ENCODE measurements around the gene RNF212B.
A peak's percentile ranks its signal among the peaks of the same experiment; 100 is the strongest.

RNF212B gene

GRCh38 chr14:23320584-23321571 lies 83.1 kb downstream of the RNF212B start, which contains the start of gene PABPN1 (continued):
- TF ChIP-seq ZNF138 (tag by site-specific recombination; IDR thresholded peaks at IDR 0.05; ENCODE audit: borderline replicate concordance) (no peak), ZSCAN18 (tag by site-specific recombination; IDR thresholded peaks at IDR 0.05) (no peak), ZNF146 (tag by site-specific recombination; IDR thresholded peaks at IDR 0.05) (no peak), ZNF654 (tag by site-specific recombination; IDR thresholded peaks at IDR 0.05; ENCODE audit: low read depth) (no peak), ZNF214 (tag by site-specific recombination; IDR thresholded peaks at IDR 0.05; ENCODE audit: borderline replicate concordance) (no peak), ZNF350 (tag by site-specific recombination; IDR thresholded peaks at IDR 0.05) (no peak), ZNF175 (tag by site-specific recombination; IDR thresholded peaks at IDR 0.05) (no peak), ZNF670 (tag by site-specific recombination; IDR thresholded peaks at IDR 0.05; ENCODE audit: low read depth) (no peak), HOXC10 (CRISPR knock-in tag; IDR thresholded peaks at IDR 0.05) (no peak), ZNF398 (tag by site-specific recombination; IDR thresholded peaks at IDR 0.05) (peak; percentile 51; the same call in 1 of the 2 replicates), MZF1 (tag by site-specific recombination; IDR thresholded peaks at IDR 0.05; ENCODE audit: borderline replicate concordance) (no peak), ZBTB7A (tag by site-specific recombination; IDR thresholded peaks at IDR 0.05; ENCODE audit: low read depth) (no peak; the same call in 1 of the 2 replicates), ZNF132 (tag by site-specific recombination; IDR thresholded peaks at IDR 0.05; ENCODE audit: borderline replicate concordance) (no peak), GLIS1 (tag by site-specific recombination; IDR thresholded peaks at IDR 0.05) (no peak; the same call in 1 of the 2 replicates), ZNF549 (tag by site-specific recombination; IDR thresholded peaks at IDR 0.05) (no peak), PATZ1 (tag by site-specific recombination; IDR thresholded peaks at IDR 0.05) (peak; percentile 75), ZNF239 (tag by site-specific recombination; IDR thresholded peaks at IDR 0.05) (no peak), PRDM6 (tag by site-specific recombination; IDR thresholded peaks at IDR 0.05) (no peak), ZNF133 (tag by site-specific recombination; IDR thresholded peaks at IDR 0.05) (no peak), ZFP37 (tag by site-specific recombination; IDR thresholded peaks at IDR 0.05) (no peak), GFI1B (tag by site-specific recombination; IDR thresholded peaks at IDR 0.05) (no peak), ZBTB26 (tag by site-specific recombination; optimal IDR thresholded peaks at IDR 0.05) (no peak), ZNF521 (tag by site-specific recombination; IDR thresholded peaks at IDR 0.05) (no peak), ZFP3 (tag by site-specific recombination; IDR thresholded peaks at IDR 0.05; ENCODE audit: low read depth) (no peak), BCL11B (tag by site-specific recombination; IDR thresholded peaks at IDR 0.05; ENCODE audit: low read depth) (0 out of 2 replicates have a peak, but pooled peaks have one; percentile 33), ZNF140 (tag by site-specific recombination; IDR thresholded peaks at IDR 0.05) (no peak), ZXDB (tag by site-specific recombination; IDR thresholded peaks at IDR 0.05) (peak; percentile 80; the same call in 1 of the 2 replicates), ZNF529 (tag by site-specific recombination; IDR thresholded peaks at IDR 0.05; ENCODE audit: insufficient replicate concordance) (no peak), ZNF16 (tag by site-specific recombination; IDR thresholded peaks at IDR 0.05; ENCODE audit: low read depth) (no peak), ZNF362 (tag by site-specific recombination; IDR thresholded peaks at IDR 0.05) (no peak)

Data from HEK293 (cell line).